ENCODE results near the gene STK32B.

STK32B gene

DNA sequence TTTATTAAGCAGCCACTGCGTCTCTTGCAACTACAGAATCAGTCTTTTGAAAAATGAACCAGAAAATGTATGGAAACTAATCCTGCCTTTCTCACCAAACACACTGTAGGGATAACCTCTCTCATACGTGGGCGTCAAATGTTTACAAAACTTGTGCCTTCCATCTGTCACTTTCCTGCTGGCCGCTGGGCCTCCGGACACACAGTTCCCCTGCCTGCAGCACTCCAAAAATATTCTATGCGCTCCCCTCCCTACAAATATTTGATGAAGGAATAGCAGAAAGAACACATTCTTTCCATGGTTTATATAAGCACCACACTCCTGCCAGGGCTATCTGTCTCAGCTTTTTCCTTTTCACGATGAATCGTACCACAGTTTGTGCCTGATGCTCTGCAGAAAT lies 17.1 kb upstream of the STK32B start:
- TF ChIP-seq, protein P1, sequence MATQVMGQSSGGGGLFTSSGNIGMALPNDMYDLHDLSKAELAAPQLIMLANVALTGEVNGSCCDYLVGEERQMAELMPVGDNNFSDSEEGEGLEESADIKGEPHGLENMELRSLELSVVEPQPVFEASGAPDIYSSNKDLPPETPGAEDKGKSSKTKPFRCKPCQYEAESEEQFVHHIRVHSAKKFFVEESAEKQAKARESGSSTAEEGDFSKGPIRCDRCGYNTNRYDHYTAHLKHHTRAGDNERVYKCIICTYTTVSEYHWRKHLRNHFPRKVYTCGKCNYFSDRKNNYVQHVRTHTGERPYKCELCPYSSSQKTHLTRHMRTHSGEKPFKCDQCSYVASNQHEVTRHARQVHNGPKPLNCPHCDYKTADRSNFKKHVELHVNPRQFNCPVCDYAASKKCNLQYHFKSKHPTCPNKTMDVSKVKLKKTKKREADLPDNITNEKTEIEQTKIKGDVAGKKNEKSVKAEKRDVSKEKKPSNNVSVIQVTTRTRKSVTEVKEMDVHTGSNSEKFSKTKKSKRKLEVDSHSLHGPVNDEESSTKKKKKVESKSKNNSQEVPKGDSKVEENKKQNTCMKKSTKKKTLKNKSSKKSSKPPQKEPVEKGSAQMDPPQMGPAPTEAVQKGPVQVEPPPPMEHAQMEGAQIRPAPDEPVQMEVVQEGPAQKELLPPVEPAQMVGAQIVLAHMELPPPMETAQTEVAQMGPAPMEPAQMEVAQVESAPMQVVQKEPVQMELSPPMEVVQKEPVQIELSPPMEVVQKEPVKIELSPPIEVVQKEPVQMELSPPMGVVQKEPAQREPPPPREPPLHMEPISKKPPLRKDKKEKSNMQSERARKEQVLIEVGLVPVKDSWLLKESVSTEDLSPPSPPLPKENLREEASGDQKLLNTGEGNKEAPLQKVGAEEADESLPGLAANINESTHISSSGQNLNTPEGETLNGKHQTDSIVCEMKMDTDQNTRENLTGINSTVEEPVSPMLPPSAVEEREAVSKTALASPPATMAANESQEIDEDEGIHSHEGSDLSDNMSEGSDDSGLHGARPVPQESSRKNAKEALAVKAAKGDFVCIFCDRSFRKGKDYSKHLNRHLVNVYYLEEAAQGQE (IDR thresholded peaks at IDR 0.05; ENCODE audit: low read depth) = no peak
- no peak for TF ChIP-seq ZBTB7A (IDR thresholded peaks at IDR 0.05; ENCODE audit: low read depth)
- TF ChIP-seq NFIC (IDR thresholded peaks at IDR 0.05) = no peak
- no peak for TF ChIP-seq FOXM1 (IDR thresholded peaks at IDR 0.05; ENCODE audit: borderline replicate concordance, low read depth)
- no peak for TF ChIP-seq TCF12 (IDR thresholded peaks at IDR 0.05; ENCODE audit: low read depth)
- no peak for TF ChIP-seq TAF1 (IDR thresholded peaks at IDR 0.05; ENCODE audit: low read depth)
- TF ChIP-seq CEBPB (IDR thresholded peaks at IDR 0.05) = no peak
- TF ChIP-seq RAD21 (IDR thresholded peaks at IDR 0.05; ENCODE audit: low read depth) = no peak
- TF ChIP-seq, protein P2, sequence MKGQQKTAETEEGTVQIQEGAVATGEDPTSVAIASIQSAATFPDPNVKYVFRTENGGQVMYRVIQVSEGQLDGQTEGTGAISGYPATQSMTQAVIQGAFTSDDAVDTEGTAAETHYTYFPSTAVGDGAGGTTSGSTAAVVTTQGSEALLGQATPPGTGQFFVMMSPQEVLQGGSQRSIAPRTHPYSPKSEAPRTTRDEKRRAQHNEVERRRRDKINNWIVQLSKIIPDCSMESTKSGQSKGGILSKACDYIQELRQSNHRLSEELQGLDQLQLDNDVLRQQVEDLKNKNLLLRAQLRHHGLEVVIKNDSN (IDR thresholded peaks at IDR 0.05) = no peak

DNA sequence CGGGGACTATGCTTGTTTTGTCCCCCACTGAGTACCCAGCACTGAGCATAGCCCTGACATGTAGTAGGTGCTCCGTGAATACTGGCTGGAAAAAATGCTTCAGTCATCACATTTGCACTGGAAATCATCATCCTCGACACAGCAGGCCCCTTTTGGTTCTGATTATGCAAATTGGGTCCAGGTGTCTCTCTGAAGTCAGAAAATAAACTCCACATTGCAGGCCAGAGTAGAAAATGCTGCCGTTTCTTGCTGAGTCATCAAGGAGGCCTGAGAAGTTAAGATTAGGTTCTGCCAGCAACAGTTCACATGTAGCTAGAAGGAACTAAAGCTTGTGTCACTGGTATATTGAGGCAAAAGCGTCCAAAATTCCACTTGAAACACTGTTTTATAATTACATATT lies 15.0 kb upstream of the STK32B start:
- TF ChIP-seq CREB1 (IDR thresholded peaks at IDR 0.05; ENCODE audit: low read depth) = no peak

DNA sequence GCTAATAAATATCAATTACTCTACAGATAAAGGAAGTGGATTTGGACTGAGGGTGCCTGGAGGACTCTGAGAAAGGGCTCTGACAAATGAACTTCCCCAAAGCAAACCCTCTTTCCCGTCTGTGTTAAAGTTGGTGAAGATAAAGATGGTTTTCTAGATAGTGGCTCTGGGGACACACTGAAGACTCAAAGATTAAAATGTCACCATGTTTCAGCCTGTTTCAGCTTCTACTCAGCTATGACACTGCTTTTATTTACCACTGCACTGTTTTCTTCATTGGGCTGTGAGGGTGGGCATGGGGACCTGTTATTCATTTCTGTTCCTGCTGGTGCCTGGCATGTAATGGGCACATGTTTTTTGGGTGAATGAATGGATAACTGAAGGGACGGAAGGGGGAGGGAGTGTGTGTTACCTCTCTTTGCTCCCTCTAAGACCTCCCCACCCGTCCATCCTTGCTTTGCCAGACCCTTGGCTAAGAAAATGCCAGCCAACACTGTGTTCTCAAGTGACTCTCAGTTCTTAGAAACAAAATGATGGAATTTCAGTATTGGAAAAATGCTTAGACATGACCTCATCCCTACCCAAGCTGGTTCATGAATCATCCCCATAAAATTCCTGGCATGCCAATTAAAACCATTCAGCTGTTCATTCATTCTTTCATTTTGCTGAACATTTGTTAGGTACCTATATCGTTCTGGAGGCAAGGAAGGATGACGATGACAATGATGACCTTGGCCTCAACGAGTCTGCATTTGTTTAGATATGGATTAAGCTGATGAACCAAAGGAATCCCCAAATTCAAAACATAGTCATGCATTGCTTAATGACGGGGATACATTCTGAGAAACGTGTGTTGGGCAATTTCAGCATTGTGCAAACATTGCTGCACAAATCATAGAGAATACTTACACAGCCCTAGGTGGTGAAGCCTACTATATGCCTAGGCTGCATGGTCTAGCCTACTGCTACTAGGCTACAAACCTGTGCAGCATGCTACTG lies 13.4 kb upstream of the STK32B start:
- peak; percentile 99 for TF ChIP-seq TEAD4 (IDR thresholded peaks at IDR 0.05)
- TF ChIP-seq TCF12 (IDR thresholded peaks at IDR 0.05; ENCODE audit: low read depth) = peak; percentile 81
- TF ChIP-seq TAF1 (IDR thresholded peaks at IDR 0.05; ENCODE audit: low read depth) = no peak
- TF ChIP-seq, protein P2 (IDR thresholded peaks at IDR 0.05) = no peak
- peak; percentile 91 for TF ChIP-seq EP300 (IDR thresholded peaks at IDR 0.05; ENCODE audit: borderline replicate concordance)
- TF ChIP-seq YY1 (IDR thresholded peaks at IDR 0.05; ENCODE audit: low read depth) = 0 out of 2 replicates have a peak, but pooled peaks have one; percentile 20
- TF ChIP-seq FOXM1 (IDR thresholded peaks at IDR 0.05; ENCODE audit: borderline replicate concordance, low read depth) = 0 out of 2 replicates have a peak, but pooled peaks have one; percentile 56
- TF ChIP-seq CEBPB (IDR thresholded peaks at IDR 0.05) = peak; percentile 90
- TF ChIP-seq NFIC (IDR thresholded peaks at IDR 0.05) = no peak; the same call in 1 of the 2 replicates
- TF ChIP-seq, protein P3, sequence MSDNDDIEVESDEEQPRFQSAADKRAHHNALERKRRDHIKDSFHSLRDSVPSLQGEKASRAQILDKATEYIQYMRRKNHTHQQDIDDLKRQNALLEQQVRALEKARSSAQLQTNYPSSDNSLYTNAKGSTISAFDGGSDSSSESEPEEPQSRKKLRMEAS (IDR thresholded peaks at IDR 0.05) = no peak; the same call in 1 of the 2 replicates
- no peak for TF ChIP-seq ZBTB7A (IDR thresholded peaks at IDR 0.05; ENCODE audit: low read depth)
- no peak for TF ChIP-seq RAD21 (IDR thresholded peaks at IDR 0.05; ENCODE audit: low read depth)
- TF ChIP-seq, protein P1 (IDR thresholded peaks at IDR 0.05; ENCODE audit: low read depth) = no peak
- no peak for TF ChIP-seq EGR1 (IDR thresholded peaks at IDR 0.05)
- TF ChIP-seq CREB1 (IDR thresholded peaks at IDR 0.05; ENCODE audit: low read depth) = no peak

DNA sequence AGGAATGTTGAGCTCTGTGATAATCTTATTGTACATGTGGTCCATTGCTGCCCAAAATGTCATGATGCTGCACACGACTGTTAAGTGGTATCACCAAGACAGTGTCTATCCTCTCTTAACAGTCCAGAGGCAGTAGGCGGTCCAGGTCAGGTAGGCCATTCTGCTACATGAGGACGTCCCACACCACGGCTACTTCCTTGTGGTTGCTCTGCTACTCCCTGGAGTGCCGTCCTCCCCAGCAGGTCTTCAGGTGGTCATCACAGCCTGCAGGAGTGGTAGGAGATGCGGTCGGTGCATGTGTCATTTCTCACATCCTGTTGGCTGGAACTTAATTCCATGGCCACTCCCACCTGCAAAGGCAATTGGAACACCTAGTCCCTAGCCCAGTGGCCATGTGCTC lies 11.5 kb upstream of the STK32B start:
- TF ChIP-seq ZBTB7A (IDR thresholded peaks at IDR 0.05; ENCODE audit: low read depth) = no peak
- no peak for TF ChIP-seq FOXM1 (IDR thresholded peaks at IDR 0.05; ENCODE audit: borderline replicate concordance, low read depth)
- TF ChIP-seq, protein P3 (IDR thresholded peaks at IDR 0.05) = no peak
- TF ChIP-seq RAD21 (IDR thresholded peaks at IDR 0.05; ENCODE audit: low read depth) = no peak
- TF ChIP-seq CREB1 (IDR thresholded peaks at IDR 0.05; ENCODE audit: low read depth) = no peak

DNA sequence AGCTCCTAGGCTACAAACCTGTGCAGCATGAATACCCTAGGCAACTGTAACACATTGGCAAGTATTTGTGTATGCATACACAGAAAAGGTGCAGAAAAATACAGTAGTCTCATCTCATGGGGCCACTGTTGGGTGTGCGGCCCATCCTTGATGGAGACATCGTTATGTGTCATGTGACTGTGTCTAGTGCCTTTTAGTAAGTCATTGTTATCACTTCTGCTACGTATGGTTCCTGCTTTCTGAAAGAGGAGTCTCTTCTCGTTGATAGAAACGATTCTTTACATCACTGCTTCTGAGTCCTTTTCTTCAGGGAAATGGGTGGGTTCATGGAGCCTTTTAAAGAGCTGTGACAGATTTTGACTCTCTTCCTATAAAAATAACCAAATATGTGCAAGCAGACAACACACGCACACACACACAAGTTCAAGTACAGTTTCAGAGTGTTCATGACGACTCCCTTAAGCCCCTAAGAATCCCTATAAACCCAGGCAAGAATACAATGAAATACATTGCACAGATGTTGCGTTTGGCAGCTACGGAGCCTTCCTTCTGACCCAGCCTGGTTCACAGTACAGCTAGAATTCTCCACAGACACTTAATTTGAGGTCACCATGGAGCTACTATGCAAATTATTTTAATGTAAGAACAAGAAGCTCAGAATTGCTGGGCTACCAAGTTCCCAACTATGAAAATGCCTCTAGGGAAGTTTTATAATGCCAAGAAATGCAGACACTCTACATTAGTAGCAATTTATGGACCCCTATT lies 10.2 kb upstream of the STK32B start:
- TF ChIP-seq RAD21 (IDR thresholded peaks at IDR 0.05; ENCODE audit: low read depth) (no peak), YY1 (IDR thresholded peaks at IDR 0.05; ENCODE audit: low read depth) (no peak), NFIC (IDR thresholded peaks at IDR 0.05) (no peak), FOXM1 (IDR thresholded peaks at IDR 0.05; ENCODE audit: borderline replicate concordance, low read depth) (no peak), ZBTB7A (IDR thresholded peaks at IDR 0.05; ENCODE audit: low read depth) (no peak), TCF12 (IDR thresholded peaks at IDR 0.05; ENCODE audit: low read depth) (no peak), CEBPB (IDR thresholded peaks at IDR 0.05) (no peak), TAF1 (IDR thresholded peaks at IDR 0.05; ENCODE audit: low read depth) (no peak), CREB1 (IDR thresholded peaks at IDR 0.05; ENCODE audit: low read depth) (no peak), EGR1 (IDR thresholded peaks at IDR 0.05) (no peak), TEAD4 (IDR thresholded peaks at IDR 0.05) (no peak), EP300 (IDR thresholded peaks at IDR 0.05; ENCODE audit: borderline replicate concordance) (no peak)
- TF ChIP-seq, protein P2 (IDR thresholded peaks at IDR 0.05) = no peak
- TF ChIP-seq, protein P3 (IDR thresholded peaks at IDR 0.05) = no peak
- TF ChIP-seq, protein P1 (IDR thresholded peaks at IDR 0.05; ENCODE audit: low read depth) = no peak

Measured in Ishikawa (cell line).